ENCODE results near the gene GRIN2C. TPM values are rescaled to one million over a fixed set of nuclear protein-coding genes. Genes with fewer than 3 reads are reported as not detected.
A peak's percentile ranks its signal among the peaks of the same experiment; 100 is the strongest.

The GRIN2C gene
- total and polyA plus RNA-seq, 9 of the 15 experiments (the other 6 are each of a cell fraction or from before 2014, with no cell fraction given), result under 0.01 to 0.33 (median 0.10) TPM; not detected in 2

DNA sequence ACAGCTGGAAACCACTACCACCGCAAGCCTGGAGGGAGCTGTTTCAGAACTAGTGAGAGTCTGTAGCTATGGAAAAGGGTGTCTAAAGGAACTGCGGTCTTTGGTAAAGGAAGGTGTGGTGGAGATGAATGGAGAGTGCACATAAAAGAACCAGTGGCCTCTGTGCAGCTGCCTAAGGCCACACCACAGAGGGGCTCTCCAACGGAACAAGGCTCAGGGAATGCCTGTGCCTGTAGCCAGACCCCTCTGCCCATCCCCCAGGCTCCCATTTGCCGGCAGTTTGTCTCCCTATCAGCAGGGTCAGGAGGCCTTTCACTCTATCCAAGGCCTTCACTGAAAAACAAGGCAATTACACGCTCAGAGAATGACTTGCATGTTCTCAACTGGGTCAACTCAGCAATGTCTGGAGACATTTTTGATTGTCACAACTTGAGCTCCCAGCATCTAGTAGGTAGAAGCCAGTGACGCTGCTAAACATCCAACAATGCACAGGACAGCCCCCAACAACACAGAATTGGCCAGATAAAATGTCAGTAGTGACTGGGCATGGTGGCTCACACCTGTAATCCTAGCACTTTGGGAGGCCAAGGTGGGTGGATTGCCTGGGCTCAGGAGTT is 16.4 kb upstream of the GRIN2C start (continued):
- TF ChIP-seq, protein P1, sequence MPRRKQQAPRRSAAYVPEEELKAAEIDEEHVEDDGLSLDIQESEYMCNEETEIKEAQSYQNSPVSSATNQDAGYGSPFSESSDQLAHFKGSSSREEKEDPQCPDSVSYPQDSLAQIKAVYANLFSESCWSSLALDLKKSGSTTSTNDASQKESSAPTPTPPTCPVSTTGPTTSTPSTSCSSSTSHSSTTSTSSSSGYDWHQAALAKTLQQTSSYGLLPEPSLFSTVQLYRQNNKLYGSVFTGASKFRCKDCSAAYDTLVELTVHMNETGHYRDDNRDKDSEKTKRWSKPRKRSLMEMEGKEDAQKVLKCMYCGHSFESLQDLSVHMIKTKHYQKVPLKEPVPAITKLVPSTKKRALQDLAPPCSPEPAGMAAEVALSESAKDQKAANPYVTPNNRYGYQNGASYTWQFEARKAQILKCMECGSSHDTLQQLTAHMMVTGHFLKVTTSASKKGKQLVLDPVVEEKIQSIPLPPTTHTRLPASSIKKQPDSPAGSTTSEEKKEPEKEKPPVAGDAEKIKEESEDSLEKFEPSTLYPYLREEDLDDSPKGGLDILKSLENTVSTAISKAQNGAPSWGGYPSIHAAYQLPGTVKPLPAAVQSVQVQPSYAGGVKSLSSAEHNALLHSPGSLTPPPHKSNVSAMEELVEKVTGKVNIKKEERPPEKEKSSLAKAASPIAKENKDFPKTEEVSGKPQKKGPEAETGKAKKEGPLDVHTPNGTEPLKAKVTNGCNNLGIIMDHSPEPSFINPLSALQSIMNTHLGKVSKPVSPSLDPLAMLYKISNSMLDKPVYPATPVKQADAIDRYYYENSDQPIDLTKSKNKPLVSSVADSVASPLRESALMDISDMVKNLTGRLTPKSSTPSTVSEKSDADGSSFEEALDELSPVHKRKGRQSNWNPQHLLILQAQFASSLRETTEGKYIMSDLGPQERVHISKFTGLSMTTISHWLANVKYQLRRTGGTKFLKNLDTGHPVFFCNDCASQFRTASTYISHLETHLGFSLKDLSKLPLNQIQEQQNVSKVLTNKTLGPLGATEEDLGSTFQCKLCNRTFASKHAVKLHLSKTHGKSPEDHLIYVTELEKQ (CRISPR knock-in tag; IDR thresholded peaks at IDR 0.05), result 0 out of 2 replicates have a peak, but pooled peaks have one; percentile 22
- TF ChIP-seq ZNF644 (tag; IDR thresholded peaks at IDR 0.05; ENCODE audit: low read depth) (peak; percentile 94), DDX20 (tag; IDR thresholded peaks at IDR 0.05; ENCODE audit: low read depth) (0 out of 2 replicates have a peak, but pooled peaks have one; percentile 37), YY1 (IDR thresholded peaks at IDR 0.05; ENCODE audit: borderline replicate concordance in 1 of 3, control insufficient read depth in 1 of 3, extremely low read depth in 1 of 3, insufficient read depth in 3 of 3, insufficient read length in 1 of 3, insufficient replicate concordance in 2 of 3, low read depth in 1 of 3, low read length in 2 of 3) (peak in 1 of 3 experiments; percentile 74), ZKSCAN8 (CRISPR knock-in tag; IDR thresholded peaks at IDR 0.05) (peak; percentile 54; the same call in 1 of the 2 replicates), TBL1XR1 (IDR thresholded peaks at IDR 0.05; ENCODE audit: low read length in 2 of 2) (peak in 1 of 2 experiments; percentile 62; a peak in 1 of 4 replicates), TCF3 (CRISPR knock-in tag; IDR thresholded peaks at IDR 0.05) (peak; percentile 60), ZBTB7A (IDR thresholded peaks at IDR 0.05; ENCODE audit: borderline replicate concordance, control insufficient read depth, low read depth, low read length) (peak; percentile 76; the same call in 1 of the 2 replicates), GABPA (tag; conservative IDR thresholded peaks at IDR 0.05; ENCODE audit: low read depth) (0 out of 2 replicates have a peak, but pooled peaks have one; percentile 21), L3MBTL2 (IDR thresholded peaks at IDR 0.05) (peak; percentile 87), NUFIP1 (IDR thresholded peaks at IDR 0.05; ENCODE audit: partially characterized antibody) (no peak), PHF8 (IDR thresholded peaks at IDR 0.05; ENCODE audit: borderline replicate concordance, low read length) (peak; percentile 27; the same call in 1 of the 2 replicates), ELF1 (tag; IDR thresholded peaks at IDR 0.05) (0 out of 2 replicates have a peak, but pooled peaks have one; percentile 7), ATF1 (CRISPR knock-in tag; IDR thresholded peaks at IDR 0.05) (no peak), ATF1 (tag; IDR thresholded peaks at IDR 0.05) (peak; percentile 66), EP300 (IDR thresholded peaks at IDR 0.05; ENCODE audit: low read length) (peak; percentile 87), MEIS2 (IDR thresholded peaks at IDR 0.05; ENCODE audit: partially characterized antibody) (peak; percentile 74), ATF7 (IDR thresholded peaks at IDR 0.05) (peak; percentile 29; the same call in 1 of the 2 replicates), KDM2B (CRISPR knock-in tag; IDR thresholded peaks at IDR 0.05) (0 out of 2 replicates have a peak, but pooled peaks have one; percentile 3)
- TF ChIP-seq, protein P2, sequence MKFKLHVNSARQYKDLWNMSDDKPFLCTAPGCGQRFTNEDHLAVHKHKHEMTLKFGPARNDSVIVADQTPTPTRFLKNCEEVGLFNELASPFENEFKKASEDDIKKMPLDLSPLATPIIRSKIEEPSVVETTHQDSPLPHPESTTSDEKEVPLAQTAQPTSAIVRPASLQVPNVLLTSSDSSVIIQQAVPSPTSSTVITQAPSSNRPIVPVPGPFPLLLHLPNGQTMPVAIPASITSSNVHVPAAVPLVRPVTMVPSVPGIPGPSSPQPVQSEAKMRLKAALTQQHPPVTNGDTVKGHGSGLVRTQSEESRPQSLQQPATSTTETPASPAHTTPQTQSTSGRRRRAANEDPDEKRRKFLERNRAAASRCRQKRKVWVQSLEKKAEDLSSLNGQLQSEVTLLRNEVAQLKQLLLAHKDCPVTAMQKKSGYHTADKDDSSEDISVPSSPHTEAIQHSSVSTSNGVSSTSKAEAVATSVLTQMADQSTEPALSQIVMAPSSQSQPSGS (CRISPR knock-in tag; IDR thresholded peaks at IDR 0.05), result no peak
- TF ChIP-seq, protein P3, sequence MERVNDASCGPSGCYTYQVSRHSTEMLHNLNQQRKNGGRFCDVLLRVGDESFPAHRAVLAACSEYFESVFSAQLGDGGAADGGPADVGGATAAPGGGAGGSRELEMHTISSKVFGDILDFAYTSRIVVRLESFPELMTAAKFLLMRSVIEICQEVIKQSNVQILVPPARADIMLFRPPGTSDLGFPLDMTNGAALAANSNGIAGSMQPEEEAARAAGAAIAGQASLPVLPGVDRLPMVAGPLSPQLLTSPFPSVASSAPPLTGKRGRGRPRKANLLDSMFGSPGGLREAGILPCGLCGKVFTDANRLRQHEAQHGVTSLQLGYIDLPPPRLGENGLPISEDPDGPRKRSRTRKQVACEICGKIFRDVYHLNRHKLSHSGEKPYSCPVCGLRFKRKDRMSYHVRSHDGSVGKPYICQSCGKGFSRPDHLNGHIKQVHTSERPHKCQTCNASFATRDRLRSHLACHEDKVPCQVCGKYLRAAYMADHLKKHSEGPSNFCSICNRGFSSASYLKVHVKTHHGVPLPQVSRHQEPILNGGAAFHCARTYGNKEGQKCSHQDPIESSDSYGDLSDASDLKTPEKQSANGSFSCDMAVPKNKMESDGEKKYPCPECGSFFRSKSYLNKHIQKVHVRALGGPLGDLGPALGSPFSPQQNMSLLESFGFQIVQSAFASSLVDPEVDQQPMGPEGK (CRISPR knock-in tag; IDR thresholded peaks at IDR 0.05; ENCODE audit: borderline replicate concordance), result peak; percentile 38; the same call in 1 of the 2 replicates

Data from K562 (cell line).